ENCODE data around the gene HDAC4.

HDAC4 gene

DNA sequence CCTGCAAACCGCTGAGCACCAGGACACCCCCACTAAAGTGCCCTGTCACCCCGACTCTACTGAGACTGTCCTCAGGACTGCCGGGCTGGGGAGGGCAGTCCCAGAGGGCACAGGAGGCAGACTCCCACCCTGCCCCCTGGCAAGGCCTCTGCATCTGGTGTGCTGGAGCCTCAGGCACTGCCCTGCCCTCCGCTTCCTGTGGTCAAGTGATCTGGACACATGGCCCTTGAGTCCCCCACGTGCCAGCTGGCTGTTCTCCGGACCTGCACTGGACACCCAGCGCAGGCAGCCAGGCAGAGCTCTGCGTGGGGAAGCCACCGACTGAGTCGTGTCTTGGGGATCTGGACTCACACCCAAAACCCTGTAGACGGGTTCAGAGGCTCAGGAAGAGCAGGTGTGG is 335.3 kb downstream of the HDAC4 start:
- DNase-seq (ENCODE audit: low read depth in 2 of 2), result no peak

GRCh38 chr2:239064891-239065290 is 335.9 kb downstream of the HDAC4 start:
- DNase-seq (ENCODE audit: low read depth in 2 of 2), result no peak

GRCh38 chr2:239064253-239064652 is 336.6 kb downstream of the HDAC4 start:
- DNase-seq (ENCODE audit: low read depth in 2 of 2), result no peak

- DNase-seq (ENCODE audit: low read depth in 2 of 2), result no peak
These were observed 338.1 kb downstream of the HDAC4 start for GRCh38 chr2:239062743-239063142.

- DNase-seq (ENCODE audit: low read depth in 2 of 2), result no peak
These were observed 338.8 kb downstream of the HDAC4 start for GRCh38 chr2:239061824-239062570.

DNA sequence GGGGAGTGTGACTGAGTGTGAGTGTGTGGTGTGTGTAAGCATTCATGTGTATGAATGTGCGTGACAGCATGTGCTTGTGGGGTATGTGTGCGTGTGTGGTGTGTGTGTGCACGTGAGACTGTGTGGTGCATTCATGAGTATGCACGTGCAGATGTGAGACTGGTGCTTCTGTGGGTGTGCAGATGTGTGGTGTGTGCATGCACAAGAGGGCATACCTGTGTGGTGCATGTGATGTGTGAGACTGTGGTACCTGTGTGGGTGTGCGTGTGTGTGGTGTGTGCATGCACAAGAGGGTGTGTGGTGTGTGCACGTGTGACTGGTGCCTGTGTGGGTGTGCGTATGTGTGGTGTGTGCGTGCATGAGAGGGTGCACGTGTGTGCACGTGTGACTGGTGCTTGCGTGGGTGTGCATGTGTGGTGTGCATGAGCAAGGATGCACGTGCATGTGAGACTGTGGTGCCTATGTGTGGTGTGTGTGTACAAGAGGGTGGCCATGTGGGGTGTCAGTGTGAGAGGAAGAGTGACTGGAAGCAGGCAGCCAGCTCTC is 339.6 kb downstream of the HDAC4 start:
- DNase-seq (ENCODE audit: low read depth in 2 of 2), result no peak

DNA sequence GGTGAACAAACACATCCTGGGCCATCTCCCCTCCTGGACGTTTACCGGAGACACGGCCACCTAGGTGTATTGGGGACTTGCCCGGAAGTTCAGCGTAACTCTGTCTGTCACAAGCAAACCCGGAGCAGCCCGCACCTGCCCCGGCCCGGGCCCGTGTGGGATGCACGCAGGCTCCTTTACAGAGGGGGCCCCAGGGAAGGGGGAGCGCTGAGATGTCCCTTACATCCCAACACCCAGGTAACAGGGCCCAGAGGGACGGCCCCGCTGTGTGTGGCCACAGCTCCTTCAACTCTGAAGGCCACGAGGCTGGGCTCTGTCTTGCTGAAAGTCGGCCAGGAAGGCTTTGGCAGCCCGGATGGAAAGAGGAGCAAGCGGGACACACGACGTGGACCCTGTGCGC is 340.1 kb downstream of the HDAC4 start:
- DNase-seq (ENCODE audit: low read depth in 2 of 2), result no peak

DNA sequence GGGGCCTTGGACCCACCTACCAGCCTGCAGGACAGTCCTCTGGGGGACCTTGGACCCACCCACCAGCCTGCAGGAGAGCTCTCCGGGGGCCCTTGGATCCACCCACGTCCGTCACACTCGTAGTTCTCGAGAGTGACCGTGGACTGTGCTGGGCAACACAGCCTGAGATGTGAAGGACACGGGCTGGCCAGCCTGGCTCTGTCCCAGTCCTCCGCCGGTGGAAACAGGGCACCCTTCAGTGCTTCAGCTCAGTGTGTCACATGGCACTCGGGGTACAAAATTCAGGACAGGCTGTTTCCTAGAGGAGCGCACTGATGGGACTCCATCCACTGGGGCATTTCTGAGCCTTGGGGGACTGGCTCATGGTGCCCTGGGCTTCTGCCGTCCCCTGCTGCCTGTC is 341.0 kb downstream of the HDAC4 start:
- DNase-seq (ENCODE audit: low read depth in 2 of 2), result no peak

- DNase-seq (ENCODE audit: low read depth in 2 of 2), result no peak
These were observed 342.1 kb downstream of the HDAC4 start for GRCh38 chr2:239058766-239059165.

DNA sequence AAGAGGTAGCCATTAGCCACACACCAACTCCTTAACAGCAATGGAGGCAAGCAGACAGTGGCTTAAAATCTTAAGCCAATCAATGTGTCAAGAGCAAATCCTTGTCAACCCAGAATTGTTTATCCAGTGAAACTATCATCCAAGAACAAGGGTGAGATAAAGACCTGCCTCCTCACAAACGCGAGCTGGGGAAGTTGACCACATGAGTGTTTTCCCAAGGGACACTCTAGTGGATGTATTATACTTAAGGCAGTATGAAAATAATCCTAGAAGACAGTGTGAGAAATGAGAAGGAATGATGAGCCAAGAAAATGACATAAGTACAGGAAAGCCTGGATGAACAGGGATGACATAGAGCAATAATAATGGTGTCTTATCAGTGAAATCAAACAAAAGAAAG is 343.3 kb downstream of the HDAC4 start:
- no peak for DNase-seq (ENCODE audit: low read depth in 2 of 2)

DNA sequence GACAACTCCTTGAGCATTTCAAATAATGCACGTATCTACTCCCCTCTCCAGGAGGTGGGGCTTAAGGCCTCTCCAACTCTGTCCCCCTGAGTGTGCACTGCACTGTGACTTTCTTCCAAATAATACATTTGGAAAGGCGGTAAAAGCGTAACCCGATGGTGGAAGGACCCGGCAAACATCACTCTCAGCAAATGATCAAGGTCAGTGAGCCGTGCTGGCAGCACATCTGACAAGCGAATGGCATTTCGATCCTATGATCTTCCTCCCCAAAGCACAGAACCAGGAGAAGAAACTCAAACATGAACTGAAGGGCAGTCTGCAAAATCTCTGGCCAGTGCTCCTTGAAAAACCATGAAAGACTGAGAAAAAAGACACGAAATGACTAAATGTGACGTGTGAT is 344.2 kb downstream of the HDAC4 start:
- DNase-seq (ENCODE audit: low read depth in 2 of 2), result no peak

- no peak for DNase-seq (ENCODE audit: low read depth in 2 of 2)
These were observed 344.9 kb downstream of the HDAC4 start for GRCh38 chr2:239055756-239056493.

GRCh38 chr2:239054921-239055320 is 345.9 kb downstream of the HDAC4 start:
- no peak for DNase-seq (ENCODE audit: low read depth in 2 of 2)

- no peak for DNase-seq (ENCODE audit: low read depth in 2 of 2)
These were observed 346.9 kb downstream of the HDAC4 start for GRCh38 chr2:239053801-239054503.

GRCh38 chr2:239052798-239053665 is 347.8 kb downstream of the HDAC4 start:
- no peak for DNase-seq (ENCODE audit: low read depth in 2 of 2)

GRCh38 chr2:239051891-239052445 is 348.9 kb downstream of the HDAC4 start:
- no peak for DNase-seq (ENCODE audit: low read depth in 2 of 2)

DNA sequence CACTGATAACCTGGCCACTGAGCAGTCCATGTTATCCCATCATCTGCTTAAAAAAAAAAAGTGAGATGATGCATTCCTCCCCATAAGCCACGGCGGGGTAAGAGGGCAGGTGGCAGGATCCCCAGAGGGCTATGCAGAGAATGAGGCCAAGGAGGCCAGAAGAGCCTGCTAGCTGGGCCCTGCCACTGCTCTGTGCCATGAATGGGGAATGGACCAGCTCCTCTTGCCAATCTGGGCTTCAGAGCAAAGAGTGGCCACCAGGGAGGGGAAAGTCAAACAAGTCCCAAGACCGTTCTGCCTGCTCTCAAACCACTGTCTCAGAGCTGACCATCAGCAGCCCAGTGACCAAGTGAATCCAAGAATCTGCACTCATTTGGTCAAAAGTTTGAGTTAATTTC is 350.6 kb downstream of the HDAC4 start:
- no peak for DNase-seq (ENCODE audit: low read depth in 2 of 2)

DNA sequence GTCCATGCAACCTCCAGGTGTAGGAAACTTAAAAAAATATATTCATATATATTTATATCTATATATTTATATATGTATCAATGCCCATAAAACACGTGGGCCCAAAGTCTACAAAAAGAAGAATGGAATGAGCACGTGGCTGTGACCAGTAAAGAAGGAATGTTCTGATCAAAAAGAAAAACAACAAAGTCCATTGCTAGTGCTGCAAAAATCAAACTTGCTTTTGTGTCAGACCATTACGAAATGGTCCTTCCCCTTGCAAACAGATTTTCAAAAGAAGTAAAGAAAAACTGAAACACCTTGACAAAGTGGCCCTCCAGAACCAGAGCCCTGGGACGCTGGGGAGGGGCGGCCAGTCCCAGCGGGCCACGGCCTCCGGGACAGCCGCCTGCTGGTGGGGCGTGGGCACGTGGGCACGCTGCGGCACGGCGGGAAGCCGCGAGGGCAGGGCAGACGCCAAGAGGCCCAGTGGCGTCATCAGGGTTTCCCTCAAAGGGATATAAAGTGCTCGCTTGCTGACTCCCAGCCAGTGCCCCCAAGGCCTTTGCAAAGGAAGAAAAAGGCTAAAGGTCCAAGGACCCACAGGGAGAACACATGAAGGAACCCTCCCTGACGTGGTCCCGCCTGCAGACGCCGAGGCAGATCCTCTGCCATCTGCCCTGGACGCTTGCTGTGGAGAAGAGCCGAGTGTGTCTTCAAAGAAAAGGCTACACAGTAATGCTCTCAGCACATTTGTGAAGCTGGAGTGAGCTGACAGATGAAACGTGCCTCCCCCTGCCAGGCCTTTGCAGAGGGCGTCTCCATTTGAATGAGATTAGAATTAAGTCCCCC is 351.2 kb downstream of the HDAC4 start:
- no peak for DNase-seq (ENCODE audit: low read depth in 2 of 2)

- DNase-seq (ENCODE audit: low read depth in 2 of 2), result no peak
These were observed 352.1 kb downstream of the HDAC4 start for GRCh38 chr2:239048736-239049135.

DNA sequence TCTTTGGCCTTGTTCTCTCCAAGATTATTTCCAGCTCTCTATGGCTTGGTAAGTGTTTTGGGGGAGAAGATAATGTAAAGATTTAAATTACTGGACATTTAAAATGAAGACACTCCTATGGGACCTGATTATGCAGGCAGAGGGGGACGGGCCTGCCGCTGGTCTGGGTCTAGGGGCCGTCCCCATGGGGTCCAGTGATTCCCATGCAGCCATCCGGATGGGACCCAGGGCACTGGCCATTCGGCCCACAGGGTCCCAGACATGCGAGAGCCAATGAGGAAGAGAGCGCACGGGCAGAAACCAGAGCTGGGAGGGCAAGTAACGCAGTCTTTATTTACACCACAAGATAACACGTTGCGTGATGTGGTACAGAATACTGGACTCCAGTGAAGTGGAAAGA is 353.0 kb downstream of the HDAC4 start:
- DNase-seq (ENCODE audit: low read depth in 2 of 2), result no peak

Data from stimulated activated CD8-positive, alpha-beta memory T cell treated with anti-CD3 and anti-CD28 coated beads, Interleukin-7, amount 100 ng/mL, for 1 hour (primary cell).